HepG2 (cell line): Measurements from ENCODE around the gene CR1L. TPM values are rescaled to one million over a fixed set of nuclear protein-coding genes. Genes with fewer than 3 reads are reported as not detected.
A peak's percentile ranks its signal among the peaks of the same experiment; 100 is the strongest.

Experiments used
- CBX1 ChIP-seq: IDR thresholded peaks from one replicate; pipeline ENCODE4 v1.6.1; 2016; ENCODE audit warnings: antibody characterized with exemption, low read depth
- GLI4 ChIP-seq: sonication (generic); formaldehyde crosslinking; IDR thresholded peaks from 2 replicates; pipeline ENCODE4 v1.5.1; 2020; ENCODE audit warnings: missing genetic modification reagents, mild to moderate bottlenecking, moderate library complexity, borderline replicate concordance
- HDAC2 ChIP-seq: sonication (generic); formaldehyde crosslinking; IDR thresholded peaks from 2 replicates; pipeline ENCODE4 v1.4.0; 2020; ENCODE audit warnings: missing genetic modification reagents
- MIXL1 ChIP-seq: IDR thresholded peaks from 2 replicates; pipeline ENCODE4 v1.6.1; 2016
- SIX4 ChIP-seq: sonication (generic); formaldehyde crosslinking; IDR thresholded peaks from 2 replicates; pipeline ENCODE4 v1.4.0; 2020; ENCODE audit warnings: missing genetic modification reagents
- THAP9 ChIP-seq: sonication (generic); formaldehyde crosslinking; IDR thresholded peaks from 2 replicates; pipeline ENCODE4; 2020; ENCODE audit warnings: missing genetic modification reagents, mild to moderate bottlenecking, borderline replicate concordance
- ZBTB8A ChIP-seq: sonication (generic); formaldehyde crosslinking; IDR thresholded peaks from 2 replicates; pipeline ENCODE4 v1.4.0; 2020; ENCODE audit warnings: mild to moderate bottlenecking, low read depth, missing genetic modification reagents, borderline replicate concordance
- ZNF101 ChIP-seq: sonication (generic); formaldehyde crosslinking; IDR thresholded peaks from 2 replicates; pipeline ENCODE4 v1.4.0; 2020; ENCODE audit warnings: mild to moderate bottlenecking, low read depth, missing genetic modification reagents, borderline replicate concordance
- ZNF407 ChIP-seq: sonication (generic); formaldehyde crosslinking; IDR thresholded peaks from one replicate; pipeline ENCODE4 v1.5.1; 2020; ENCODE audit warnings: mild to moderate bottlenecking, missing genetic modification reagents; ENCODE audit errors: not compliant biosample characterization
- ZSCAN20 ChIP-seq: sonication (generic); formaldehyde crosslinking; IDR thresholded peaks from 2 replicates; pipeline ENCODE4 v1.4.0; 2020; ENCODE audit warnings: missing genetic modification reagents, mild to moderate bottlenecking, borderline replicate concordance
- polyA plus RNA-seq, 8 experiments: library from polyadenylated mRNA; depleted of rRNA in 3 of 8; stranded (reverse) in 7 of 8; unstranded in 1 of 8; fragments of >200 nt; fragmentation: Illumina TruSeq in 4 of 8; extraction: Trizol in 4 of 8; gene quantifications; 2 replicates each; pipeline versions ENCODE4 v1.2.1 to v1.2.3, GENCODE V29; 2011 to 2016; ENCODE audit warnings: low read depth in 4 of 8, missing spikeins in 1 of 8, mixed read lengths in 1 of 8; ENCODE audit not compliant: insufficient read depth in 1 of 8
- total RNA-seq, 5 experiments: library from RNA; depleted of rRNA; stranded (reverse); fragments of >200 nt; fragmentation: Illumina TruSeq; extraction: Trizol; gene quantifications; 2 replicates each; pipeline ENCODE4 v1.2.3, GENCODE V29; 2016; ENCODE audit warnings: low read depth in 1 of 5
- TF ChIP-seq, protein P1 (sequence below): sonication (generic); formaldehyde crosslinking; IDR thresholded peaks from 2 replicates; pipeline ENCODE4 v1.5.0; 2020; ENCODE audit warnings: missing genetic modification reagents, mild to moderate bottlenecking, borderline replicate concordance
- TF ChIP-seq, protein P2 (sequence below): sonication (generic); formaldehyde crosslinking; IDR thresholded peaks from 2 replicates; pipeline ENCODE4 v1.5.0; 2020; ENCODE audit warnings: missing genetic modification reagents, mild to moderate bottlenecking, borderline replicate concordance

The CR1L gene
- total and polyA plus RNA-seq, 2 of the 13 experiments (the other 11 are each of a cell fraction or from before 2014, with no cell fraction given) = not detected

- TF ChIP-seq, protein P1, sequence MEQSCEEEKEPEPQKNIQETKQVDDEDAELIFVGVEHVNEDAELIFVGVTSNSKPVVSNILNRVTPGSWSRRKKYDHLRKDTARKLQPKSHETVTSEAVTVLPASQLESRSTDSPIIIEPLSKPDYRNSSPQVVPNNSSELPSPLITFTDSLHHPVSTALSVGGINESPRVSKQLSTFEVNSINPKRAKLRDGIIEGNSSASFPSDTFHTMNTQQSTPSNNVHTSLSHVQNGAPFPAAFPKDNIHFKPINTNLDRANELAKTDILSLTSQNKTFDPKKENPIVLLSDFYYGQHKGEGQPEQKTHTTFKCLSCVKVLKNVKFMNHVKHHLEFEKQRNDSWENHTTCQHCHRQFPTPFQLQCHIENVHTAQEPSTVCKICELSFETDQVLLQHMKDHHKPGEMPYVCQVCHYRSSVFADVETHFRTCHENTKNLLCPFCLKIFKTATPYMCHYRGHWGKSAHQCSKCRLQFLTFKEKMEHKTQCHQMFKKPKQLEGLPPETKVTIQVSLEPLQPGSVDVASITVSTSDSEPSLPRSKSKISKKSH = no peak
- TF ChIP-seq ZSCAN20 (no peak), SIX4 (CRISPR knock-in tag) (no peak), THAP9 (CRISPR knock-in tag) (peak; percentile 98), ZBTB8A (CRISPR knock-in tag) (no peak), ZNF407 (CRISPR knock-in tag) (peak; percentile 76), HDAC2 (CRISPR knock-in tag) (peak; percentile 30; the same call in 1 of the 2 replicates), ZNF101 (CRISPR knock-in tag) (no peak), GLI4 (CRISPR knock-in tag) (peak; percentile 20; the same call in 1 of the 2 replicates), MIXL1 (CRISPR knock-in tag) (no peak), CBX1 (no peak)
- TF ChIP-seq, protein P2, sequence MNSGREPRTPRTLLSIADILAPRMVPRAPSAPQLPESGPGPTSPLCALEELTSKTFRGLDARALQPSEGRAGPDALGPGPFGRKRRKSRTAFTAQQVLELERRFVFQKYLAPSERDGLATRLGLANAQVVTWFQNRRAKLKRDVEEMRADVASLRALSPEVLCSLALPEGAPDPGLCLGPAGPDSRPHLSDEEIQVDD (CRISPR knock-in tag) = no peak
These were observed 107.0 kb downstream of the CR1L start, which contains the start of gene CD46 (continued) for GRCh38 chr1:207751790-207752455.
